Breast epithelium (tissue), 3 donors: ENCODE results near the gene FBXO4.
"Not testable (repeated sequence)": the region's sequence is repeated elsewhere in the genome, so short reads cannot be mapped to it uniquely, and the experiment has no call there.

Experiments used
- POLR2A ChIP-seq: fragments of 450-650 bp; IDR thresholded peaks from one replicate; pipeline ENCODE4 v1.6.1; 2016; ENCODE audit warnings: antibody characterized with exemption, mild to moderate bottlenecking, moderate library complexity
- TF ChIP-seq, protein P1 (sequence below), 3 donors: fragments of 450-650 bp; IDR thresholded peaks; one replicate each; pipeline ENCODE4 v1.5.1; 2016 to 2017; ENCODE audit warnings: antibody characterized with exemption in 3 of 3, mild to moderate bottlenecking in 3 of 3, moderate library complexity in 3 of 3

DNA sequence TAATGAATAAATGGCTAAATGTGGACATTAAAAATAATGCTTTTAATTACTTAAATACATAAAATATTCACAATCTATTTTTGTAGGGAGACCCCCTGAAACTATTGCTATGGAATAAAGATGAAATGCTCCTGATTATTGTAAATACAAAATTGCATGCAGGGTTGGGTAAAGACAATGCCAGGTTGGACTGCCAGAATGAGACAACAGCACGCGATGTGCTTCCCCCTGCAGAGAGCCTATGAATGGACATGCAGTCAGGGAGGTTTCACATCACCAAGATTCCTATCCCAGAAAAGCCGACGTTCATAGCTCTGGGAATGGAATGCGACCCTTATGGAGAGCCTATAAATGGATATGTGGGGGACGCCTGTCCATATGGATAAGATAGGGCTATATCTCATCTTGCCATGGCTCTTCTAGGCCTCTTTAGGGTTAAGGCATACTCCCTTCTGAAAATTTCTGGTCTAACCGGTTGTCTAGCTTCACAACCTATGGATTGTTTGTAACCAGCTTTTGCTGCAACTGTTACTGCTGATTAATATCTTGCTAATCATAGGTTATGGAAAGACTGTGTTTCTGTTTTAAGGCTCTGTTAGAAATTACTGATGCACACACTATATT, 20.4 kb downstream of the FBXO4 start:
- TF ChIP-seq, protein P1, sequence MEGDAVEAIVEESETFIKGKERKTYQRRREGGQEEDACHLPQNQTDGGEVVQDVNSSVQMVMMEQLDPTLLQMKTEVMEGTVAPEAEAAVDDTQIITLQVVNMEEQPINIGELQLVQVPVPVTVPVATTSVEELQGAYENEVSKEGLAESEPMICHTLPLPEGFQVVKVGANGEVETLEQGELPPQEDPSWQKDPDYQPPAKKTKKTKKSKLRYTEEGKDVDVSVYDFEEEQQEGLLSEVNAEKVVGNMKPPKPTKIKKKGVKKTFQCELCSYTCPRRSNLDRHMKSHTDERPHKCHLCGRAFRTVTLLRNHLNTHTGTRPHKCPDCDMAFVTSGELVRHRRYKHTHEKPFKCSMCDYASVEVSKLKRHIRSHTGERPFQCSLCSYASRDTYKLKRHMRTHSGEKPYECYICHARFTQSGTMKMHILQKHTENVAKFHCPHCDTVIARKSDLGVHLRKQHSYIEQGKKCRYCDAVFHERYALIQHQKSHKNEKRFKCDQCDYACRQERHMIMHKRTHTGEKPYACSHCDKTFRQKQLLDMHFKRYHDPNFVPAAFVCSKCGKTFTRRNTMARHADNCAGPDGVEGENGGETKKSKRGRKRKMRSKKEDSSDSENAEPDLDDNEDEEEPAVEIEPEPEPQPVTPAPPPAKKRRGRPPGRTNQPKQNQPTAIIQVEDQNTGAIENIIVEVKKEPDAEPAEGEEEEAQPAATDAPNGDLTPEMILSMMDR (IDR thresholded peaks at IDR 0.05): not testable (repeated sequence)
- not testable (repeated sequence) for TF ChIP-seq POLR2A
